Hepatocyte (in vitro differentiated cells): ENCODE data around the gene MEST.

Experiments
- EZH2 ChIP-seq: fragments of 200-600 bp; sonication (generic); IDR thresholded peaks from 2 replicates; pipeline ENCODE4 v1.6.1; 2016; ENCODE audit warnings: antibody characterized with exemption, mild to moderate bottlenecking, borderline replicate concordance
- EZH2phosphoT487 ChIP-seq: fragments of 200-600 bp; sonication (generic); IDR thresholded peaks from one replicate; pipeline ENCODE4 v1.6.1; 2018; ENCODE audit warnings: antibody characterized with exemption, mild to moderate bottlenecking, low read depth, moderate library complexity; ENCODE audit not compliant: unreplicated experiment, severe bottlenecking
- TF ChIP-seq, protein P1 (sequence below): fragments of 200-600 bp; sonication (generic); IDR thresholded peaks from 2 replicates; pipeline ENCODE4 v1.5.1; 2016; ENCODE audit warnings: antibody characterized with exemption, mild to moderate bottlenecking; ENCODE audit not compliant: poor library complexity

DNA sequence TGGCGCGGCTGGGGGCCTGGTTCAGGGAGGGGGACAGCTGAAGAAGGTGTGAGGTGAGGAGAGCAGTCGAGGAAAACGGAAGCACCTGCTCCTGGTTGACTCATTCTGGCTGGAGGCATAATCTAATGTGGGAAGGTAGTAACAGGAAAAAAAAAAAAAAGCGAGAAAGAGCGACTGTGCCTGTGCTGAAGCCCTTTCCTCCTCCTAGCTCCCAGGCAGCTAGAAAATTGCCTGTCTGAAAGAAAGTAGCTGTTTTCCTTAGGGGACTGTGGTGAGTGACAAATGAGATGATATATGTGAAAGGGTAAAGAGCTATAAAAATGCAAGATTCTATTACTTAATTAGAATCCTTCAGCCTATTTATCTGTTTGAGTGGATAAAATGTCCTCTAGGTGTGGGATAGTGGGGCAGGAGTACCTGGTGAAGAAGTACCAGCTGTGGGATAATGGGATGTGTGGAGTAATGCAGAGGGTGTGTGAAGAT is 4.9 kb upstream of the MEST start:
- TF ChIP-seq EZH2, result no peak
- TF ChIP-seq, protein P1, sequence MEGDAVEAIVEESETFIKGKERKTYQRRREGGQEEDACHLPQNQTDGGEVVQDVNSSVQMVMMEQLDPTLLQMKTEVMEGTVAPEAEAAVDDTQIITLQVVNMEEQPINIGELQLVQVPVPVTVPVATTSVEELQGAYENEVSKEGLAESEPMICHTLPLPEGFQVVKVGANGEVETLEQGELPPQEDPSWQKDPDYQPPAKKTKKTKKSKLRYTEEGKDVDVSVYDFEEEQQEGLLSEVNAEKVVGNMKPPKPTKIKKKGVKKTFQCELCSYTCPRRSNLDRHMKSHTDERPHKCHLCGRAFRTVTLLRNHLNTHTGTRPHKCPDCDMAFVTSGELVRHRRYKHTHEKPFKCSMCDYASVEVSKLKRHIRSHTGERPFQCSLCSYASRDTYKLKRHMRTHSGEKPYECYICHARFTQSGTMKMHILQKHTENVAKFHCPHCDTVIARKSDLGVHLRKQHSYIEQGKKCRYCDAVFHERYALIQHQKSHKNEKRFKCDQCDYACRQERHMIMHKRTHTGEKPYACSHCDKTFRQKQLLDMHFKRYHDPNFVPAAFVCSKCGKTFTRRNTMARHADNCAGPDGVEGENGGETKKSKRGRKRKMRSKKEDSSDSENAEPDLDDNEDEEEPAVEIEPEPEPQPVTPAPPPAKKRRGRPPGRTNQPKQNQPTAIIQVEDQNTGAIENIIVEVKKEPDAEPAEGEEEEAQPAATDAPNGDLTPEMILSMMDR, result no peak
- no peak for TF ChIP-seq EZH2phosphoT487
